Measurements from ENCODE around the gene CEP112.

GRCh38 chr17:65741710-65742109, 450.2 kb downstream of the CEP112 start:
- TF ChIP-seq EZH2 (IDR thresholded peaks at IDR 0.05) (no peak), FOXP2 (optimal IDR thresholded peaks at IDR 0.05; ENCODE audit: control extremely low read depth, extremely low read length, insufficient read depth) (no peak), POLR2AphosphoS5 (IDR thresholded peaks at IDR 0.05; ENCODE audit: borderline replicate concordance, low read depth, low read length) (no peak)

Data from SK-N-MC (cell line).